Measurements from ENCODE around the gene TFEB. TPM values are rescaled to one million over a fixed set of nuclear protein-coding genes. Genes with fewer than 3 reads are reported as not detected.

TFEB gene
- polyA plus RNA-seq, 1 donor (not counting 4 experiments of a cell fraction or from before 2014, with no cell fraction given), result 4.3 TPM

GRCh38 chr6:41726876-41727275 lies 8.5 kb downstream of the TFEB start:
- Histone ChIP-seq H2AFZ (ENCODE audit: control insufficient read depth, low read length) (no peak overlapping the region), H3K79me2 (ENCODE audit: control insufficient read depth, insufficient read depth, low read length) (no peaks in the 10 kb centered on the region), H3K4me3 (ENCODE audit: control insufficient read depth in 2 of 3, extremely low read depth in 1 of 3, insufficient read depth in 2 of 3, low read depth in 1 of 3, low read length in 3 of 3) (no peak overlapping the region), H3K36me3 (ENCODE audit: control insufficient read depth in 2 of 2, extremely low read depth in 1 of 2, insufficient read depth in 2 of 2, low read length in 2 of 2) (no peaks in the 10 kb centered on the region), H3K4me2 (ENCODE audit: control insufficient read depth, extremely low read depth, insufficient read depth, low read depth, low read length) (no peak overlapping the region), H3K9me1 (ENCODE audit: control insufficient read depth, extremely low read depth, insufficient read depth, low read length) (no peaks in the 10 kb centered on the region), H3K9ac (ENCODE audit: control insufficient read depth, extremely low read depth, insufficient read depth, low read length) (no peak overlapping the region), H3K9me3 (ENCODE audit: control insufficient read depth, low read depth, low read length) (no peaks in the 10 kb centered on the region), H3K4me1 (ENCODE audit: control insufficient read depth, extremely low read depth, insufficient read depth, low read length) (peaks cover 27% of the 10 kb centered on the region), H4K20me1 (ENCODE audit: control insufficient read depth, extremely low read depth, insufficient read depth, low read length) (no peaks in the 10 kb centered on the region), H3K27ac (ENCODE audit: control insufficient read depth, insufficient read depth, low read length) (no peak overlapping the region), H3K27me3 (ENCODE audit: control insufficient read depth, extremely low read depth, insufficient read depth, low read length) (no peaks in the 10 kb centered on the region)
- DNase-seq (ENCODE audit: low read depth, low spot score) (no peak), FAIRE-seq (no peak)
- TF ChIP-seq CTCF (optimal IDR thresholded peaks at IDR 0.05 in 1 of 3, IDR thresholded peaks at IDR 0.05 in 1 of 3, conservative IDR thresholded peaks at IDR 0.05 in 1 of 3; ENCODE audit: extremely low read depth in 1 of 3, insufficient read depth in 2 of 3, low read length in 3 of 3) (no peak), EZH2 (IDR thresholded peaks at IDR 0.05; ENCODE audit: low read length) (no peak)
- dilution Hi-C loops (cut with MboI; ENCODE audit: extremely low pct_ligation_motif_present, low sequenced_read_pairs), result no loop called here

- Histone ChIP-seq H2AFZ (ENCODE audit: control insufficient read depth, low read length) (no peak overlapping the region), H3K4me3 (ENCODE audit: control insufficient read depth in 2 of 3, extremely low read depth in 1 of 3, insufficient read depth in 2 of 3, low read depth in 1 of 3, low read length in 3 of 3) (no peak overlapping the region), H3K79me2 (ENCODE audit: control insufficient read depth, insufficient read depth, low read length) (no peaks in the 10 kb centered on the region), H3K27ac (ENCODE audit: control insufficient read depth, insufficient read depth, low read length) (no peak overlapping the region), H3K4me1 (ENCODE audit: control insufficient read depth, extremely low read depth, insufficient read depth, low read length) (peaks cover 18% of the 10 kb centered on the region), H3K9me3 (ENCODE audit: control insufficient read depth, low read depth, low read length) (no peaks in the 10 kb centered on the region), H3K36me3 (ENCODE audit: control insufficient read depth in 2 of 2, extremely low read depth in 1 of 2, insufficient read depth in 2 of 2, low read length in 2 of 2) (no peaks in the 10 kb centered on the region), H4K20me1 (ENCODE audit: control insufficient read depth, extremely low read depth, insufficient read depth, low read length) (no peaks in the 10 kb centered on the region), H3K9ac (ENCODE audit: control insufficient read depth, extremely low read depth, insufficient read depth, low read length) (no peak overlapping the region), H3K9me1 (ENCODE audit: control insufficient read depth, extremely low read depth, insufficient read depth, low read length) (no peaks in the 10 kb centered on the region), H3K27me3 (ENCODE audit: control insufficient read depth, extremely low read depth, insufficient read depth, low read length) (no peaks in the 10 kb centered on the region), H3K4me2 (ENCODE audit: control insufficient read depth, extremely low read depth, insufficient read depth, low read depth, low read length) (no peak overlapping the region)
- TF ChIP-seq EZH2 (IDR thresholded peaks at IDR 0.05; ENCODE audit: low read length) (no peak), CTCF (optimal IDR thresholded peaks at IDR 0.05 in 1 of 3, IDR thresholded peaks at IDR 0.05 in 1 of 3, conservative IDR thresholded peaks at IDR 0.05 in 1 of 3; ENCODE audit: extremely low read depth in 1 of 3, insufficient read depth in 2 of 3, low read length in 3 of 3) (no peak)
- FAIRE-seq (no peak), DNase-seq (ENCODE audit: low read depth, low spot score) (no peak)
- dilution Hi-C loops (cut with MboI; ENCODE audit: extremely low pct_ligation_motif_present, low sequenced_read_pairs), result no loop called here
Observed at GRCh38 chr6:41724586-41725501, 10.6 kb downstream of the TFEB start.
